ENCODE measurements around the gene GRAMD2B.

Gene GRAMD2B

DNA sequence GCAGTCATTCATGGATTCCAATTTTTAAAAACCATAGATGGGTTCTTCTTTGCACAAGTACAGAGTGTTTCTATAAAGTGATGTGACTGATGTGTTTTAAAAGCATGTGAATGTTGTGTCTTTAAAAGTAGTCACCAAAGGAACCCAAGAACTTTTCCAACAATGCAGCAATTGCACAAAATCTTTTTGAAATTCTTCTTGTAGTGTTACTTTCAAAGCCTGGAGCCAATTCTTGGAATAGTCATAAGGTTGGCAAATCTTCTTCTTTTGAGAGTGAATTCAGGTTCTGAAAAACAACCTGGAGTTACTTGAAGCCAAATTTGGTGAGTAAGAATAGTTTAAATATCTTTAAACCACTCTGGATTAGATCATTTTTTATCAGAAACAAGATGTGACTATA, 10.5 kb downstream of the GRAMD2B start:
- no peaks in the 10 kb centered on the region for H3K79me2 ChIP-seq (ENCODE audit: insufficient read depth, low read length)

GRCh38 chr5:126435261-126435660, 12.1 kb downstream of the GRAMD2B start:
- Histone ChIP-seq H3K79me2 (ENCODE audit: insufficient read depth, low read length) (no peaks in the 10 kb centered on the region), H3K9ac (ENCODE audit: low read length) (no peak overlapping the region), H2AFZ (ENCODE audit: low read length) (no peak overlapping the region), H3K9me2 (ENCODE audit: low read depth, low read length) (no peaks in the 10 kb centered on the region), H4K20me1 (ENCODE audit: insufficient read depth, low read length) (no peaks in the 10 kb centered on the region), H3K4me2 (ENCODE audit: low read length) (no peak overlapping the region), H3K9me3 (ENCODE audit: low read length) (no peaks in the 10 kb centered on the region), H3K4me3 (ENCODE audit: low read depth, low read length, poor library complexity, severe bottlenecking) (no peak overlapping the region), H3K27ac (ENCODE audit: low read depth, low read length, poor library complexity, severe bottlenecking) (no peak overlapping the region), H3K27me3 (ENCODE audit: insufficient read depth, low read length) (no peaks in the 10 kb centered on the region), H3K36me3 (ENCODE audit: insufficient read depth, low read length) (no peaks in the 10 kb centered on the region; the same call in 1 of the 2 replicates), H3K4me1 (ENCODE audit: insufficient read depth, low read length, severe bottlenecking) (no peaks in the 10 kb centered on the region), H3F3A (ENCODE audit: insufficient read depth, low read length) (no peaks in the 10 kb centered on the region)
- no peak for TF ChIP-seq CTCF (IDR thresholded peaks at IDR 0.05; ENCODE audit: low read length)
- TF ChIP-seq EZH2 (IDR thresholded peaks at IDR 0.05; ENCODE audit: borderline replicate concordance, low read length) = no peak

More for the DNA sequence above, 10.5 kb downstream of the GRAMD2B start:
- Histone ChIP-seq H3K9ac (ENCODE audit: low read length) (no peak overlapping the region), H3F3A (ENCODE audit: insufficient read depth, low read length) (no peaks in the 10 kb centered on the region), H3K4me1 (ENCODE audit: insufficient read depth, low read length, severe bottlenecking) (no peaks in the 10 kb centered on the region), H3K4me3 (ENCODE audit: low read depth, low read length, poor library complexity, severe bottlenecking) (no peak overlapping the region), H3K27me3 (ENCODE audit: insufficient read depth, low read length) (no peaks in the 10 kb centered on the region), H3K9me2 (ENCODE audit: low read depth, low read length) (no peaks in the 10 kb centered on the region), H3K4me2 (ENCODE audit: low read length) (no peak overlapping the region), H4K20me1 (ENCODE audit: insufficient read depth, low read length) (no peaks in the 10 kb centered on the region), H3K36me3 (ENCODE audit: insufficient read depth, low read length) (no peaks in the 10 kb centered on the region), H3K27ac (ENCODE audit: low read depth, low read length, poor library complexity, severe bottlenecking) (no peak overlapping the region), H2AFZ (ENCODE audit: low read length) (no peak overlapping the region), H3K9me3 (ENCODE audit: low read length) (no peaks in the 10 kb centered on the region)
- TF ChIP-seq EZH2 (IDR thresholded peaks at IDR 0.05; ENCODE audit: borderline replicate concordance, low read length) (no peak), CTCF (IDR thresholded peaks at IDR 0.05; ENCODE audit: low read length) (no peak)

- no peaks in the 10 kb centered on the region for H3F3A ChIP-seq (ENCODE audit: insufficient read depth, low read length)
- no peak overlapping the region for H3K4me2 ChIP-seq (ENCODE audit: low read length)
- H3K27ac ChIP-seq (ENCODE audit: low read depth, low read length, poor library complexity, severe bottlenecking) = no peak overlapping the region
- H3K4me1 ChIP-seq (ENCODE audit: insufficient read depth, low read length, severe bottlenecking) = no peaks in the 10 kb centered on the region
- TF ChIP-seq CTCF (IDR thresholded peaks at IDR 0.05; ENCODE audit: low read length) (no peak), EZH2 (IDR thresholded peaks at IDR 0.05; ENCODE audit: borderline replicate concordance, low read length) (no peak)
- H3K9me3 ChIP-seq (ENCODE audit: low read length) = no peaks in the 10 kb centered on the region
- no peak overlapping the region for H3K4me3 ChIP-seq (ENCODE audit: low read depth, low read length, poor library complexity, severe bottlenecking)
- H3K27me3 ChIP-seq (ENCODE audit: insufficient read depth, low read length) = no peaks in the 10 kb centered on the region
- no peak overlapping the region for H2AFZ ChIP-seq (ENCODE audit: low read length)
- H3K9me2 ChIP-seq (ENCODE audit: low read depth, low read length) = no peaks in the 10 kb centered on the region
- H3K9ac ChIP-seq (ENCODE audit: low read length) = no peak overlapping the region
- no peaks in the 10 kb centered on the region for H4K20me1 ChIP-seq (ENCODE audit: insufficient read depth, low read length)
- no peaks in the 10 kb centered on the region; the same call in 1 of the 2 replicates for H3K36me3 ChIP-seq (ENCODE audit: insufficient read depth, low read length)
- no peaks in the 10 kb centered on the region for H3K79me2 ChIP-seq (ENCODE audit: insufficient read depth, low read length)
Measured at GRCh38 chr5:126435714-126436113, 12.5 kb downstream of the GRAMD2B start.
